ENCODE results near the gene ADAMTSL5. TPM values are rescaled to one million over a fixed set of nuclear protein-coding genes. Genes with fewer than 3 reads are reported as not detected.

The ADAMTSL5 gene
- polyA plus RNA-seq, 1 donor from 2014 or later = not detected

DNA sequence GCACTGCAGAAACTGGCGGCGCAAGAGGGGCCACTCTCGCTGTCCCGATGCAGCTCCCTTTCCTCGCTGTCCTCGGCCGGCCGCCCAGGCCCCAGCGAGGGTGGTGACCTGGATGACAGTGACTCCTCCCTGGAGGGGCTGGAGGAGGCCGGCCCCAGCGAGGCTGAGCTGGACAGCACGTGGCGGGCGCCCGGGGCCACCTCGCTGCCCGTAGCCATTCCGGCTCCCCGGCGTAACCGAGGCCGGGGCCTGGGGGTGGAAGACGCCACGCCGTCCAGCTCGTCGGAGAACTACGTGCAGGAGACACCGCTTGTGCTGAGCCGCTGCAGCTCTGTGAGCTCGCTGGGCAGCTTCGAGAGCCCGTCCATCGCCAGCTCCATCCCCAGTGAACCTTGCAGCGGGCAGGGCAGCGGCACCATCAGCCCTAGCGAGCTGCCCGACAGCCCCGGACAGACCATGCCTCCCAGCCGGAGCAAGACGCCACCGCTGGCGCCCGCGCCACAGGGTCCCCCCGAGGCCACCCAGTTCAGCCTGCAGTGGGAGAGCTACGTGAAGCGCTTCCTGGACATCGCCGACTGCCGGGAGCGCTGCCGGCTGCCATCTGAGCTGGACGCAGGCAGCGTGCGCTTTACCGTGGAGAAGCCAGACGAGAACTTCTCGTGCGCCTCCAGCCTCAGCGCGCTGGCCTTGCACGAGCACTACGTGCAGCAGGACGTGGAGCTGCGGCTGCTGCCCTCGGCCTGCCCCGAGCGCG is 46.2 kb downstream of the ADAMTSL5 start:
- no peaks in the 10 kb centered on the region for H3K36me3 ChIP-seq (ENCODE audit: insufficient read depth, low read length)
- H3K9ac ChIP-seq (ENCODE audit: low read length) = no peak overlapping the region
- no peaks in the 10 kb centered on the region for H3F3A ChIP-seq (ENCODE audit: insufficient read depth, low read length, poor library complexity, severe bottlenecking)
- H3K4me3 ChIP-seq (ENCODE audit: low read length) = no peak overlapping the region
- H2AFZ ChIP-seq (ENCODE audit: low read depth, low read length) = no peak overlapping the region
- no peaks in the 10 kb centered on the region for H3K27me3 ChIP-seq (ENCODE audit: insufficient read depth, low read depth, low read length)
- no peaks in the 10 kb centered on the region for H3K9me2 ChIP-seq (ENCODE audit: insufficient read depth, low read length)
- no peaks in the 10 kb centered on the region for H3K9me3 ChIP-seq (ENCODE audit: low read length)
- H3K27ac ChIP-seq (ENCODE audit: low read length) = no peak overlapping the region
- TF ChIP-seq POLR2AphosphoS5 (IDR thresholded peaks at IDR 0.05) (peak; percentile 8), TAF1 (IDR thresholded peaks at IDR 0.05; ENCODE audit: low read depth) (no peak)
- no peak overlapping the region for H3K4me2 ChIP-seq (ENCODE audit: low read length)
- H3K79me2 ChIP-seq (replicated peaks; ENCODE audit: insufficient read depth, low read length) = peaks cover 5% of the 10 kb centered on the region
- H4K20me1 ChIP-seq (ENCODE audit: insufficient read depth) = peaks cover 44% of the 10 kb centered on the region

DNA sequence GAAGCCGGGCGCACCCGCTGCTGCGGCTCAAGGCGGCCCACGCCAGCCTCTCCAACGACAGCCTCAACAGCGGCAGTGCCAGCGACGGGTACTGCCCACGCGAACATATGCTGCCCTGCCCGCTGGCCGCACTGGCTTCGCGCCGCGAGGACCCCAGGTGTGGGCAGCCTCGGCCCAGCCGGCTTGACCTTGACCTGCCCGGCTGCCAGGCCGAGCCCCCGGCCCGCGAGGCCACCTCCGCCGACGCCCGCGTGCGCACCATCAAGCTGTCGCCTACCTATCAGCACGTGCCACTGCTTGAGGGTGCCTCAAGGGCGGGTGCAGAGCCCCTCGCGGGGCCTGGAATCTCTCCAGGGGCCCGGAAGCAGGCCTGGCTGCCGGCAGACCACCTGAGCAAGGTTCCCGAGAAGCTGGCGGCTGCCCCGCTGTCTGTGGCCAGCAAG is 46.8 kb downstream of the ADAMTSL5 start:
- no peak overlapping the region for H3K4me3 ChIP-seq (ENCODE audit: low read length)
- no peaks in the 10 kb centered on the region for H3F3A ChIP-seq (ENCODE audit: insufficient read depth, low read length, poor library complexity, severe bottlenecking)
- peaks cover 39% of the 10 kb centered on the region for H4K20me1 ChIP-seq (ENCODE audit: insufficient read depth)
- no peak overlapping the region for H2AFZ ChIP-seq (ENCODE audit: low read depth, low read length)
- TF ChIP-seq, protein P1, sequence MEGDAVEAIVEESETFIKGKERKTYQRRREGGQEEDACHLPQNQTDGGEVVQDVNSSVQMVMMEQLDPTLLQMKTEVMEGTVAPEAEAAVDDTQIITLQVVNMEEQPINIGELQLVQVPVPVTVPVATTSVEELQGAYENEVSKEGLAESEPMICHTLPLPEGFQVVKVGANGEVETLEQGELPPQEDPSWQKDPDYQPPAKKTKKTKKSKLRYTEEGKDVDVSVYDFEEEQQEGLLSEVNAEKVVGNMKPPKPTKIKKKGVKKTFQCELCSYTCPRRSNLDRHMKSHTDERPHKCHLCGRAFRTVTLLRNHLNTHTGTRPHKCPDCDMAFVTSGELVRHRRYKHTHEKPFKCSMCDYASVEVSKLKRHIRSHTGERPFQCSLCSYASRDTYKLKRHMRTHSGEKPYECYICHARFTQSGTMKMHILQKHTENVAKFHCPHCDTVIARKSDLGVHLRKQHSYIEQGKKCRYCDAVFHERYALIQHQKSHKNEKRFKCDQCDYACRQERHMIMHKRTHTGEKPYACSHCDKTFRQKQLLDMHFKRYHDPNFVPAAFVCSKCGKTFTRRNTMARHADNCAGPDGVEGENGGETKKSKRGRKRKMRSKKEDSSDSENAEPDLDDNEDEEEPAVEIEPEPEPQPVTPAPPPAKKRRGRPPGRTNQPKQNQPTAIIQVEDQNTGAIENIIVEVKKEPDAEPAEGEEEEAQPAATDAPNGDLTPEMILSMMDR (IDR thresholded peaks at IDR 0.05; ENCODE audit: poor library complexity, severe bottlenecking) = no peak
- TF ChIP-seq, protein P2, sequence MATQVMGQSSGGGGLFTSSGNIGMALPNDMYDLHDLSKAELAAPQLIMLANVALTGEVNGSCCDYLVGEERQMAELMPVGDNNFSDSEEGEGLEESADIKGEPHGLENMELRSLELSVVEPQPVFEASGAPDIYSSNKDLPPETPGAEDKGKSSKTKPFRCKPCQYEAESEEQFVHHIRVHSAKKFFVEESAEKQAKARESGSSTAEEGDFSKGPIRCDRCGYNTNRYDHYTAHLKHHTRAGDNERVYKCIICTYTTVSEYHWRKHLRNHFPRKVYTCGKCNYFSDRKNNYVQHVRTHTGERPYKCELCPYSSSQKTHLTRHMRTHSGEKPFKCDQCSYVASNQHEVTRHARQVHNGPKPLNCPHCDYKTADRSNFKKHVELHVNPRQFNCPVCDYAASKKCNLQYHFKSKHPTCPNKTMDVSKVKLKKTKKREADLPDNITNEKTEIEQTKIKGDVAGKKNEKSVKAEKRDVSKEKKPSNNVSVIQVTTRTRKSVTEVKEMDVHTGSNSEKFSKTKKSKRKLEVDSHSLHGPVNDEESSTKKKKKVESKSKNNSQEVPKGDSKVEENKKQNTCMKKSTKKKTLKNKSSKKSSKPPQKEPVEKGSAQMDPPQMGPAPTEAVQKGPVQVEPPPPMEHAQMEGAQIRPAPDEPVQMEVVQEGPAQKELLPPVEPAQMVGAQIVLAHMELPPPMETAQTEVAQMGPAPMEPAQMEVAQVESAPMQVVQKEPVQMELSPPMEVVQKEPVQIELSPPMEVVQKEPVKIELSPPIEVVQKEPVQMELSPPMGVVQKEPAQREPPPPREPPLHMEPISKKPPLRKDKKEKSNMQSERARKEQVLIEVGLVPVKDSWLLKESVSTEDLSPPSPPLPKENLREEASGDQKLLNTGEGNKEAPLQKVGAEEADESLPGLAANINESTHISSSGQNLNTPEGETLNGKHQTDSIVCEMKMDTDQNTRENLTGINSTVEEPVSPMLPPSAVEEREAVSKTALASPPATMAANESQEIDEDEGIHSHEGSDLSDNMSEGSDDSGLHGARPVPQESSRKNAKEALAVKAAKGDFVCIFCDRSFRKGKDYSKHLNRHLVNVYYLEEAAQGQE (IDR thresholded peaks at IDR 0.05; ENCODE audit: borderline replicate concordance) = no peak
- TF ChIP-seq SMC3 (conservative IDR thresholded peaks at IDR 0.05; ENCODE audit: poor library complexity) = no peak
- TF ChIP-seq POLR2AphosphoS5 (IDR thresholded peaks at IDR 0.05) = no peak
- TF ChIP-seq MXI1 (conservative IDR thresholded peaks at IDR 0.05; ENCODE audit: poor library complexity, severe bottlenecking) = no peak
- TF ChIP-seq TAF1 (IDR thresholded peaks at IDR 0.05; ENCODE audit: low read depth) = no peak
- no peak for TF ChIP-seq EZH2 (IDR thresholded peaks at IDR 0.05; ENCODE audit: borderline replicate concordance, insufficient read depth, low read length, poor library complexity, severe bottlenecking)
- H3K27me3 ChIP-seq (ENCODE audit: insufficient read depth, low read depth, low read length) = no peaks in the 10 kb centered on the region
- H3K27ac ChIP-seq (ENCODE audit: low read length) = no peak overlapping the region
- H3K79me2 ChIP-seq (replicated peaks; ENCODE audit: insufficient read depth, low read length) = peaks cover 5% of the 10 kb centered on the region
- H3K9me3 ChIP-seq (ENCODE audit: low read length) = no peaks in the 10 kb centered on the region
- no peaks in the 10 kb centered on the region for H3K9me2 ChIP-seq (ENCODE audit: insufficient read depth, low read length)
- no peaks in the 10 kb centered on the region for H3K36me3 ChIP-seq (ENCODE audit: insufficient read depth, low read length)
- no peak overlapping the region for H3K9ac ChIP-seq (ENCODE audit: low read length)
- H3K4me2 ChIP-seq (ENCODE audit: low read length) = no peak overlapping the region

Measured in neural cell (in vitro differentiated cells).